Muscle of leg (tissue), 16 donors: ENCODE measurements around the gene TMEFF1. TPM values are rescaled to one million over a fixed set of nuclear protein-coding genes. Genes with fewer than 3 reads are reported as not detected.

Source experiments
- DNase-seq: peaks from one replicate; pipeline ENCODE4 v3.0.0; 2013
- H3K27ac ChIP-seq: one replicate; pipeline ENCODE4 v1.5.1; 2013; ENCODE audit warnings: mild to moderate bottlenecking, low read length, control low read depth
- H3K27me3 ChIP-seq: one replicate; pipeline ENCODE4 v1.6.1; 2013; ENCODE audit warnings: low read length; ENCODE audit not compliant: control insufficient read depth, insufficient read depth
- H3K36me3 ChIP-seq: one replicate; pipeline ENCODE4 v1.6.1; 2013; ENCODE audit warnings: low read length; ENCODE audit not compliant: control insufficient read depth, insufficient read depth
- H3K4me1 ChIP-seq: one replicate; pipeline ENCODE4 v1.6.1; 2013; ENCODE audit warnings: low read length; ENCODE audit not compliant: control insufficient read depth, insufficient read depth
- H3K4me3 ChIP-seq: one replicate; pipeline ENCODE4 v1.5.1; 2013; ENCODE audit warnings: low read length, control low read depth
- H3K9me3 ChIP-seq: replicated peaks from 2 replicates; pipeline ENCODE4 v1.6.1; 2013; ENCODE audit warnings: low read depth, low read length; ENCODE audit not compliant: control insufficient read depth
- WGBS: methylation state at CpG from one replicate; pipeline ENCODE4 v1.1.5; 2013; ENCODE audit warnings: missing lambda C conversion rate; ENCODE audit not compliant: insufficient coverage; 5-methylcytosine and 5-hydroxymethylcytosine counted together
- long read RNA-seq, 11 donors: transcript quantifications; one replicate each; lab custom pipeline, GENCODE V29; 2026
- polyA plus RNA-seq, 8 donors: library from polyadenylated mRNA; unstranded; fragments of 120-200 nt; gene quantifications; one replicate each; pipeline versions ENCODE4 v1.2.1 to v1.2.3, GENCODE V29; 2013; ENCODE audit warnings: inconsistent platforms in 1 of 8, low replicate concordance in 1 of 8; ENCODE audit not compliant: insufficient read length in 8 of 8, insufficient read depth in 1 of 8
- total RNA-seq: library from RNA; stranded (reverse); fragments of 120-200 nt; gene quantifications from one replicate; pipeline ENCODE4 v1.2.4, GENCODE V29; 2013

The TMEFF1 gene
- total RNA-seq, result 2.7 TPM
- 1 to 10 TPM; 1.1 to 3.5 (median 1.8) TPM for polyA plus RNA-seq
- long read RNA-seq, donor 1, partial matches to known transcripts, result 0 of 2 reads
- long read RNA-seq, donor 1, other reads (novel, unspliced or antisense), result 0 of 2 reads
- long read RNA-seq, donor 2, partial matches to known transcripts, result 0 of 1 reads
- long read RNA-seq, donor 2, other reads (novel, unspliced or antisense), result 0 of 1 reads
- long read RNA-seq, donor 3, partial matches to known transcripts, result 0 of 2 reads
- long read RNA-seq, donor 3, other reads (novel, unspliced or antisense), result 0 of 2 reads
- long read RNA-seq, donor 4, transcript TMEFF1-201 (10 exons, 2,611 nt), result major isoform, 6 of 6 reads
- long read RNA-seq, donor 4, partial matches to known transcripts, result 0 of 6 reads
- long read RNA-seq, donor 4, other reads (novel, unspliced or antisense), result 0 of 6 reads
- long read RNA-seq, donor 5, partial matches to known transcripts, result 0 of 3 reads
- long read RNA-seq, donor 5, other reads (novel, unspliced or antisense), result 0 of 3 reads
- long read RNA-seq, donor 6, partial matches to known transcripts, result 0 of 4 reads
- long read RNA-seq, donor 6, other reads (novel, unspliced or antisense), result 0 of 4 reads
- long read RNA-seq, donor 7, result 0 reads
- long read RNA-seq, donor 8, partial matches to known transcripts, result 0 of 2 reads
- long read RNA-seq, donor 8, other reads (novel, unspliced or antisense), result 0 of 2 reads
- long read RNA-seq, donor 9, partial matches to known transcripts, result 0 of 1 reads
- long read RNA-seq, donor 9, other reads (novel, unspliced or antisense), result 0 of 1 reads
- long read RNA-seq, donor 10, partial matches to known transcripts, result 0 of 1 reads
- long read RNA-seq, donor 10, other reads (novel, unspliced or antisense), result 0 of 1 reads
- long read RNA-seq, donor 11, partial matches to known transcripts, result 0 of 3 reads
- long read RNA-seq, donor 11, other reads (novel, unspliced or antisense), result 0 of 3 reads

GRCh38 chr9:100472788-100473275 lies at the start of gene TMEFF1:
TMEFF1 (plus strand) TSS chr9:100473149; CDS start chr9:100473545, 396 bp downstream.
- peak; percentile 75 for DNase-seq
- H3K4me3 ChIP-seq, result peak within 1 kb of the TSS; percentile 58
- H3K36me3 ChIP-seq, result no peaks in the 10 kb centered on the region
- no peaks in the 10 kb centered on the region for H3K27me3 ChIP-seq
- 0% methylated on average over 46 of the region's 54 CpGs for WGBS
- H3K9me3 ChIP-seq, result no peaks in the 10 kb centered on the region
- H3K4me1 ChIP-seq, result peaks cover 9% of the 10 kb centered on the region
- no peak within 1 kb of the TSS for H3K27ac ChIP-seq

DNA sequence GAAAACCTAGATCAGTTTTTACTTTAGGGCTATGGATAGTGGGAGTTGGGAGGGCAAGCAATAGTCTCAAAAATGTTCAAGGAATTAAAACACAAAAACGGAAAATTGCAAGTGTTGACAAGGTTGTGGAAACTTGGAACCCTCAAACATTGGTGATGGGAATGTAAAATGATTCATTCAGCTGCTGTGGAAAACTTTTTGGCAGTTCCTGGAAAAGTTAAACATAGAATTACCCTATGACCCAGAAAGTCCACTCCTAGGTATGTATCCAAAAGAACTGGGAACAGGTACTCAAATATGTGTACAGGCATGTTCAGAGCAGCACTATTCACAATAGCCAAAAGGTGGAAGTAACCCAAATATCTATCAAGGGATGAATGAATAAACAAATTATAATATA lies 47.2 kb upstream of the TMEFF1 start:
- no peaks in the 10 kb centered on the region for H3K27me3 ChIP-seq
- DNase-seq, result peak; percentile 42
- no peaks in the 10 kb centered on the region for H3K36me3 ChIP-seq
- H3K9me3 ChIP-seq, result no peaks in the 10 kb centered on the region
- no peak overlapping the region for H3K4me3 ChIP-seq
- H3K4me1 ChIP-seq, result peaks cover 16% of the 10 kb centered on the region
- H3K27ac ChIP-seq, result no peak overlapping the region
- no CpG with 5 or more reads among the region's 1 CpG for WGBS

GRCh38 chr9:100426189-100426529 lies 46.8 kb upstream of the TMEFF1 start:
- Histone ChIP-seq H3K4me1 (peaks cover 16% of the 10 kb centered on the region), H3K27ac (peak overlapping the region; percentile 84), H3K27me3 (no peaks in the 10 kb centered on the region), H3K36me3 (no peaks in the 10 kb centered on the region), H3K4me3 (peak overlapping the region; percentile 56), H3K9me3 (no peaks in the 10 kb centered on the region)
- WGBS, result no CpG with 5 or more reads among the region's 7 CpGs
- DNase-seq, result peak; percentile 57

- Histone ChIP-seq H3K4me3 (peak within 1 kb of the TSS; percentile 79), H3K36me3 (no peaks in the 10 kb centered on the region), H3K27me3 (no peaks in the 10 kb centered on the region), H3K4me1 (peaks cover 16% of the 10 kb centered on the region), H3K27ac (peak within 1 kb of the TSS; percentile 84), H3K9me3 (no peaks in the 10 kb centered on the region)
- under 1% methylated on average over 73 of the region's 80 CpGs for WGBS
- DNase-seq, result peak; percentile 81
Measured at GRCh38 chr9:100426530-100427365, 46.2 kb upstream of the TMEFF1 start, which contains the start of gene MSANTD3. MSANTD3 (plus strand) TSS chr9:100427143; CDS start chr9:100441939, 14,796 bp downstream.

DNA sequence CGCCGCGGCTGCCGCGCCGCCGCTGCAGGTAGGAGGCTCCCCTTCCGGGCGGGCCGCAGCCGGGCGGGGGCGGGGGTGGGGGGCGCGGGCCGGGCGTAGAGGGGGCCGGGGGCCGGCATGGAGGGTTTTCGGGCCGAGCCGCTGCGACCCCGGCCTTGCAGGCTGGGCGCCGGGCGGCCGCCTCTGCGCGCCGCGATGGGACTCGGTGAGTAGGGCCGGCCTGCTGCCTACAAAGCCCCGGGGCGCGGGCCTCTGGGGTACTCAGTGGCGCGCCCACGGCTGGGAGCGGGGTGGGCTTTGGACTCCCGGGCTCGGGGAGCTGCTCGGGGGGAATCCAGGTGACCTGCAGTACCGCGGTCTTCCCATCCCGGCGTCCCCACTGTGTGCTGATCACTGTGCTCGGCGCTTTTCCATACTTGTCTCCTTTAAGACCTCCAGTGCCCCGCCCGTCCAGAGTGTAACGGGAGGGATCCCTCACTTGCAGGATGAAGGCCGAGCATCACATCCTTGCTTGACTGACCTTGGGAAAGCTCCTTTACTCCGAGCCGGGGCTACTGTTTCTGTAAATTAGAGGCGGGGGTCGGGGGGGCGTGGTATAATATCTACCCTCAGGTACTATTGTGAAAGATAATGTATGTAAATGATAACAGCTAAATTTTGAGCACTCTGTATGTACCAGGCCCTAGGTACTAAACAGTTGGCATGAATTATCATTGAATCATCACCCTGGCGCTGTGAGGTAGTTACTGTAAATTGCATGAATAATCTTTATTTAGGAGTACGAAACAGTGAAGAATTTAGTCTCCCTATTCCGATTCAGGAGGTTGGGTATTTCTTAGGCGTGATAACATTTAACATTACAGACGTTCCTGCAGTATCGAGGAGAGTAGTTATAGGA lies 45.3 kb upstream of the TMEFF1 start:
- no peaks in the 10 kb centered on the region for H3K27me3 ChIP-seq
- H3K36me3 ChIP-seq, result peaks cover 3% of the 10 kb centered on the region
- no peaks in the 10 kb centered on the region for H3K9me3 ChIP-seq
- peak overlapping the region; percentile 79 for H3K4me3 ChIP-seq
- 2% methylated on average over 29 of the region's 65 CpGs for WGBS
- DNase-seq, result peak; percentile 73
- peaks cover 16% of the 10 kb centered on the region for H3K4me1 ChIP-seq
- H3K27ac ChIP-seq, result peak overlapping the region; percentile 65

DNA sequence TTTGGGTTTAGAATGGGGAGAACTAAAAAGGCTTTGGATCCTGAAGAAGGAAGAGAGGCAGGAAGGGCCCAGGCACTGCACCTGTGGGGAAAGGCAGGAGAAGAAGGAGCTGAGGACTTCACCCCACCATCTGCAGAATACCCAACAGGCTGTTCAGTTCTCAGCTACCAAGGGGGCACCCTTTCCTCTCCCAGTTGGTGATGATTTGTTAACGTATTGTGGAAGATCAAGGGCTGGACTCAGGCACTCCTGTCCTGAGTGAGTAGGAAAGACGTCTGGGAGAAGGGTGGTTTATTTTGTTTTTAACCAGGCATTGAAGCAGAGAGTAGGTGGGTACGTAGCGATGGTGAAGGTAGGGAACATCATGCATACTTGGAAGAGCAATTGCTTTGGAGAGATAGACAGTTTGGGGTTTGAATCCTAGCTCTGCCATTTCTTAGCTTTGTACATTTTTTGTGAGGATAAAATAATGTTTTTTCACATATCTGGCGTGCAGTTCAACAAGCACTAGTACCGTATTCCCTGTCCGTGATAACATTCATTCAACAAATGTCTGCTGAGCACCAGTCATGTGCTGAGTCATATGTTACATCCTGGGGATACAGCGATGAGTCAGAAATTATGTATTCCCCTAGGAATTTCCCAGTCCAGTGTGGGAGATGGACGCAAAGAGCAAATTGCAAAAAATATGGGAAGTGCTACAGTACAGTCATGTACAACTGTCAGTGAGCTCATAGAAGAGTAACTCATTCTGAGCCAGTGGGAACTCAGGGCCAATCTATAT lies 43.9 kb upstream of the TMEFF1 start:
- no peak overlapping the region for H3K4me3 ChIP-seq
- DNase-seq, result peak; percentile 43
- no peaks in the 10 kb centered on the region for H3K27me3 ChIP-seq
- peaks cover 3% of the 10 kb centered on the region for H3K36me3 ChIP-seq
- no peaks in the 10 kb centered on the region for H3K9me3 ChIP-seq
- H3K27ac ChIP-seq, result no peak overlapping the region
- WGBS, result 93% methylated on average over 3 of the region's 9 CpGs
- peaks cover 16% of the 10 kb centered on the region for H3K4me1 ChIP-seq

GRCh38 chr9:100430286-100430940 lies 42.5 kb upstream of the TMEFF1 start:
- H3K27ac ChIP-seq, result no peak overlapping the region
- H3K9me3 ChIP-seq, result no peaks in the 10 kb centered on the region
- no peak overlapping the region for H3K4me3 ChIP-seq
- no peaks in the 10 kb centered on the region for H3K27me3 ChIP-seq
- WGBS, result 51% methylated on average over 5 of the region's 5 CpGs
- peaks cover 3% of the 10 kb centered on the region for H3K36me3 ChIP-seq
- DNase-seq, result no peak
- peaks cover 16% of the 10 kb centered on the region for H3K4me1 ChIP-seq

DNA sequence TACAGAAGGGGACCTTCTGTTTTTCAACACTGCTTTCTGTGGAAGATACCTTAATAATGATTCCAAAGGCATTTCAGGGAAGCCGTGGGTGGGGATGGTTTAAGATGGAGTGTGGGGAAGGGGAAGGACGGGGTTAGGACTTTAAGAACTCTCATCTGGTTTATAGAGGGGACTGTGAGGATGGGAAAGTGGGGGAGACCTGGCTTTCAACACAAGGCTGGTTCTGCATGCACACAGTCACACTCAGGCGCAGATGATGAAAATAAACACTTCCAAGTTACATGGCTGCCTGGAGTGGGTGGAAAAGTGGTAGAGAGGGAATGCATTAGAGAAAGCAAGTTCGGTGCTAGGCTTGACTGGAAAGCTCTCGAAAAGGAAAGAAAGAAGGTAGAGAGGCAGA lies 41.1 kb upstream of the TMEFF1 start:
- 77% methylated on average over 5 of the region's 5 CpGs for WGBS
- Histone ChIP-seq H3K27ac (no peak overlapping the region), H3K36me3 (peaks cover 3% of the 10 kb centered on the region), H3K9me3 (no peaks in the 10 kb centered on the region), H3K4me1 (peaks cover 9% of the 10 kb centered on the region), H3K4me3 (no peak overlapping the region), H3K27me3 (no peaks in the 10 kb centered on the region)
- no peak for DNase-seq
